ENCODE measurements around the gene SYCP2.

- TF ChIP-seq REST (IDR thresholded peaks at IDR 0.05; ENCODE audit: low read depth, low read length): no peak
- TF ChIP-seq POLR2AphosphoS5 (IDR thresholded peaks at IDR 0.05; ENCODE audit: low read depth, low read length): no peak
- no peak for TF ChIP-seq EZH2phosphoT487 (IDR thresholded peaks at IDR 0.05; ENCODE audit: borderline replicate concordance, low read depth)
- TF ChIP-seq CTCF (IDR thresholded peaks at IDR 0.05): no peak
- no peak for TF ChIP-seq TAF1 (IDR thresholded peaks at IDR 0.05; ENCODE audit: borderline replicate concordance, low read depth, low read length)
- TF ChIP-seq, protein P1, sequence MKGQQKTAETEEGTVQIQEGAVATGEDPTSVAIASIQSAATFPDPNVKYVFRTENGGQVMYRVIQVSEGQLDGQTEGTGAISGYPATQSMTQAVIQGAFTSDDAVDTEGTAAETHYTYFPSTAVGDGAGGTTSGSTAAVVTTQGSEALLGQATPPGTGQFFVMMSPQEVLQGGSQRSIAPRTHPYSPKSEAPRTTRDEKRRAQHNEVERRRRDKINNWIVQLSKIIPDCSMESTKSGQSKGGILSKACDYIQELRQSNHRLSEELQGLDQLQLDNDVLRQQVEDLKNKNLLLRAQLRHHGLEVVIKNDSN (IDR thresholded peaks at IDR 0.05; ENCODE audit: borderline replicate concordance, low read depth): no peak
- no peak for TF ChIP-seq RCOR1 (IDR thresholded peaks at IDR 0.05; ENCODE audit: low read length)
- TF ChIP-seq USF2 (IDR thresholded peaks at IDR 0.05; ENCODE audit: borderline replicate concordance, low read depth, low read length): no peak
- no peak for TF ChIP-seq EP300 (IDR thresholded peaks at IDR 0.05; ENCODE audit: borderline replicate concordance in 1 of 2, low read depth in 1 of 2, low read length in 1 of 2)
- no peak for TF ChIP-seq YY1 (IDR thresholded peaks at IDR 0.05; ENCODE audit: low read depth)
- no peak for TF ChIP-seq MXI1 (IDR thresholded peaks at IDR 0.05; ENCODE audit: low read depth, low read length)
- no peak for TF ChIP-seq NFIC (IDR thresholded peaks at IDR 0.05; ENCODE audit: borderline replicate concordance)
These were observed 53.2 kb downstream of the SYCP2 start for GRCh38 chr20:59880198-59880597.
